HG02840 (cell line): ENCODE measurements around the gene WDFY2.
"Not testable (repeated sequence)": the region's sequence is repeated elsewhere in the genome, so short reads cannot be mapped to it uniquely, and the experiment has no call there.

Experiments used
- ATAC-seq: cut with Tn5 transposase; IDR thresholded peaks from one replicate; pipeline ENCODE4 v1.9.1; 2021; ENCODE audit warnings: mild to moderate bottlenecking, moderate library complexity, moderate number of reproducible peaks; ENCODE audit not compliant: unreplicated experiment, low FRiP score

Gene WDFY2, protein sequence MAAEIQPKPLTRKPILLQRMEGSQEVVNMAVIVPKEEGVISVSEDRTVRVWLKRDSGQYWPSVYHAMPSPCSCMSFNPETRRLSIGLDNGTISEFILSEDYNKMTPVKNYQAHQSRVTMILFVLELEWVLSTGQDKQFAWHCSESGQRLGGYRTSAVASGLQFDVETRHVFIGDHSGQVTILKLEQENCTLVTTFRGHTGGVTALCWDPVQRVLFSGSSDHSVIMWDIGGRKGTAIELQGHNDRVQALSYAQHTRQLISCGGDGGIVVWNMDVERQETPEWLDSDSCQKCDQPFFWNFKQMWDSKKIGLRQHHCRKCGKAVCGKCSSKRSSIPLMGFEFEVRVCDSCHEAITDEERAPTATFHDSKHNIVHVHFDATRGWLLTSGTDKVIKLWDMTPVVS

GRCh38 chr13:51583875-51584730 lies at the start of gene WDFY2:
Gene WDFY2, plus strand, starts transcription at chr13:51584462. Its CDS starts 226 bp downstream, at chr13:51584688.
- peak; percentile 81 for ATAC-seq

GRCh38 chr13:51538591-51539179 lies 45.6 kb upstream of the WDFY2 start:
- no peak for ATAC-seq

- ATAC-seq: no peak
Observed at GRCh38 chr13:51539887-51540286, 44.4 kb upstream of the WDFY2 start.

DNA sequence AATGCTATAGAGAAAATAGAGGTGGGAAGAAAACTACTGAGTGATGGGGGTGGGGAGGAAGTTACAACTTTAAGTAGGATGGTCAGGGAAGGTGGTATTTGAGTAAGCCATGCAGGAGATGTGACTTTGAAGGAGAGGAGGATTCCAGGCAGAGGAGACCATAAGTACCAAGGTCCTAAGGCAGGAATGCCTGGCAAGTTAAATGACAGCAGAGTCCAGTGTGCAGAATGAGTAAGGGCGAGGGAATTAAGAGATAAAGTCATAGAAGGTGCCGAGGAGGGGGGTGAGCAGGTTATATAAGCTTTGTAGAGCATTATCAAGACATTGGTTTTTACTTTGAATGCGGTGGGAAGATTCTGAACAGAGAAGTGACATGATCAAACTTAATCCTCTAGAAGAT lies 43.2 kb upstream of the WDFY2 start:
- ATAC-seq: no peak

GRCh38 chr13:51541809-51542258 lies 42.4 kb upstream of the WDFY2 start:
- no peak for ATAC-seq

GRCh38 chr13:51542346-51543242 lies 41.7 kb upstream of the WDFY2 start:
- ATAC-seq: no peak

- ATAC-seq: not testable (repeated sequence)
Observed at GRCh38 chr13:51545446-51545845, 38.8 kb upstream of the WDFY2 start.

DNA sequence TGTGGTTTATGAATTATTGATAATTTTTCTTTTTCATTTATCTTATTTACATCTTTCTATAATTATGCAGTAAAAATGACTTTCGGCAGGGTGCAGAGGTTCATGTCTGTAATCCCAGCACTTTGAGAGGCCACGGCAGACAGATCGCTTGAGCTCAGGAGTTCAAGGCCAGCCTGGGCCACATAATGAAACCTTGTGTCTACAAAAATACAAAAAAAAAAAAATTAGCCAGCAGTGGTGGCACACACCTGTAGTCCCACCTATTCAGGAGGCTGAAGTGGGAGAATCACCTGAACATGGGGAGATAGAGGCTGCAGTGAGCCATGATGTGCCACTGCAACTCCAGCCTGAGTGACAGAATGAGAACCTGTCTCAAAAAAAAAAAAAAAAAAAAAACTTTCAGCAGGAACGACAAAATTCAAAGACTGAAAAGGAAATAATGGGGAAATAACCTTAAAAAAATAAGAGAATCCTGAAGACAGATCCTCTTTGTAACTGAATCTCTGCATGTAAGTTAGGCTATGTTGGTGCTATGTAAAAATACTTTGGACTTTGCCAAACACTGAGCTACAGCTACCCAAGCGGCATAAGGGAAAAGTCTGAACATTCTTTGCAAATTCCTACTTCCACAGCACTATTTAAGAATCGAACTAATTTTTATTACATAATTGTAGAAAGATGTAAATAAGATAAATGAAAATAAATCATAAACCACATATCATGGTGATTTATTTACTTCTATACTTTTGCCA lies 36.7 kb upstream of the WDFY2 start:
- no peak for ATAC-seq

GRCh38 chr13:51549050-51549449 lies 35.2 kb upstream of the WDFY2 start:
- ATAC-seq: peak; percentile 58

DNA sequence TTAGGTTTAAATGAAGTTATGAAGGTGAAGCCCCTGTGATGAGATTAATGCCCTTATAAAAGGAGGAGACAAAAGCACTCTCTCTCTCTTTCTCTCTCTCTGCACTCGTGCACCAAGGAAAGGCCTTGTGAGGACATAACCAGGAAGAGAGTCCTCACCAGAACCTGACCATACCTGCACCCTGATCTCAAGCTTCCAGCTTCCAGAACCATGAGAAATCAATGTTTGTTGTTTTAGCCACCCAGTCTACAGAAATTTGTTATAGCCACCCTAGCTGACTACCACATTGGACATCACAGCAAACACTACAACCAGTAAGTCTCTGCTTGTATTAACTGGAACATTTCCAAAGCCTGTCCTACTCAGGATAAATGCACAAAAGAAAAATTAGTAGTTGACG lies 34.7 kb upstream of the WDFY2 start:
- ATAC-seq: no peak

DNA sequence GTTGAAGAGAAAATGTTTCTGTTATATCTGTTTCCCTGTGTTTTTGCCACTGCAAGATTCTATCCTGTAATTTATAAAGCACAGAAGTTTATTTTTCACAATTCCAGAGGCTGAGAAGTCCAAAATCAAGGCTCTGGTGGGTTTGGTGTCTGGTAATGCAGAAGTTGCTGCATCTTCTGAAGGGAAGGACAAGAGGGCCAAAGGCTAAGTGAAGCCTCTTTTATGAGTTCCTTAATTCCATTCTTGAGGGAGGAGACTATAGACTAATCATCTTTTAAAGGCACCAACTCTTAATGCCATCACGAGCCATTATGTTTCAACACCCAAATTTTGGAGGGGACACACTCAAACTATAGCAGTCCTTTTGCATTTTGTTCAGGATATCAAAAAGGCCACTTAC lies 34.1 kb upstream of the WDFY2 start:
- ATAC-seq: no peak

DNA sequence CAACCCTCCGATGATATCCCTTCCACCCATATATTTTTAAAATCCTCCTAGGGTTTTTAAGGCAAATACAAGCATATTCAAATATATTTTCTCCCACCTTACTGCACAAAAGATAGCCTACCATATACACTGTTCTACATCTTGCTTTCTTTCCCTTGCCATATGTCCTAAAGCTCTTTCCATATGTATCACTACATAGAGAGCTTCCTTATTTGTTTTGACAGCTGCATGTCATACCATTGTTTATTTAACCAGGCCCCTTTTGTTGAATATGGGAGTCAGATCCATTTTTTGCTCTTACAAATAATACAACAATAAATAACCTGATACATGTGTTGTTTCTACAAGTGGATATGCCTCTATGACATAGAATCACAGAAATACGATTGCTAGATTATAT lies 32.8 kb upstream of the WDFY2 start:
- ATAC-seq: no peak

DNA sequence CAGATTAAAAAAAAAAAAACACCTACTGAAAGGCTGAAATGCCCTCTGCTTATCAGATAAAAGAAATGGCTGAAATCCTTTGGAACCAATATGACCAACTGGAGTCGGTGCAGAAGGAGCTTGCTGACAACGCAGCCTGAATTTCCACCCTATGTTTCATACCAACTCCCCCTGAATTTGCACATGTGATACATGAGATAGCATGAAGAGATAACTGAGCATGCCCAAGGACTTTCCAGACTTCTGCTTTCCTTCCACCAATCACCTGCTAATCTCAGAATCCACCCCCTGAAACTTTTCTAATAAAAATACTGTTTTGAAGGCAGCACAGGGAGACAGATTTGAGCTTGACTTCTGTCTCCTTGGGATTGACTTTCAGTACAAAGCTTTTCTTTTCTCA lies 32.2 kb upstream of the WDFY2 start:
- ATAC-seq: no peak

GRCh38 chr13:51553531-51553930 lies 30.7 kb upstream of the WDFY2 start:
- no peak for ATAC-seq

DNA sequence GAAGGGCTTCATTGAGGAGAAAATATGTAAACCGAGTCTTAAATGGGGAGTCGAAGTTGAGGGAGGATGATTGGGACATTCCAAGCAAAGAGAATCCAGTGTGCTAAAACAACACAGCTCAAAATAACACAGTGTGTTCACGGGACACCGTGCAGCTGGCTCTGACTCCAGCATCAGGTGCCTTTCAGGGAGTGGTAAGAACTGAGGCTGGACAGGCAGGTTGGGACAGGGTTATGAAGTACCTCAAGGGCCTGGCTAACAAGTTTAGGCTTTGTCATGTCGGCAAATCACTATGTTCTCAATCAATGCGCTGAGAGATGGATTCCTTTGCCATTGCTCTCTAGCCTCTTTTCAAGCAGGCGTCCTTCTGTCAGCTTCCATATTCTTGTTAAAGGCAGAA lies 27.5 kb upstream of the WDFY2 start:
- ATAC-seq: no peak

- no peak for ATAC-seq
Observed at GRCh38 chr13:51557438-51557837, 26.8 kb upstream of the WDFY2 start.

GRCh38 chr13:51557875-51558612 lies 26.2 kb upstream of the WDFY2 start:
- no peak for ATAC-seq

DNA sequence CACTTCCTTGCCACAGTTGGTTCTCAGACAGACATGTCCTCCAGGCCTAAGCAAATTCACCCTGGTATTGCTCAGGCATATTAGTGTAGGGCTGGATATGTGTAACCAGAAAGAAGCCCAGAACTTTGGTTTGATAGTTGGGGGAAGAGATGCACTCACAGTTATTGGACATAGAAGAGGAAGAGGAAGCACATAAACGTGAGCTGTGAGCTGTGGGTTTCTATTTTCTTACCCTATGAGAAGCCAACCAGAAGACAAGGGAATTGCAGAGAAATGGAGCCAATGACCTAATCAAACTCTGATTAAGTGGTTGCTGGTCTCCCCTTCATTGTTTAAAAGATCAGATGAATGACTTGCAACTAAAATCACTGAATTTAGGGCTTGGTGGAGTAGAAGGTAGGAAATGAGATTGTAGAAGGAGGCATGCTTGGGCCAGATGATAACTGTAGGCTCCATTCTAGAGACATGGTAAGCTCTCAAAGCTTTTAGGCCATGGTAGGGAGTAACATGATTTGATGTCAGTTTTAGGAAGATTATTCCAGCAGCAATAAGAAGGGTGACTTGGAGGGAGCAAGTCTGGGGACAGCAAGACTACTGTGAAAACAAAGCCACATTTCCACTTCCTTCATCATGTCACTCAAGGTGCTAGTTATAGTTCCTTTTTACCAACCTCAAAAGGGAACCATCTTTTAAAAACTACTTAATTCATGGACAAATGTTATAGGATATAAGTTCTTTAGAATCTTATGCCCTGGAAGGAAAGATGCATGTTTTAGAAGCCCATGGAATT lies 24.1 kb upstream of the WDFY2 start:
- ATAC-seq: no peak
